ENCODE measurements around the gene AQP1.

AQP1 gene

DNA sequence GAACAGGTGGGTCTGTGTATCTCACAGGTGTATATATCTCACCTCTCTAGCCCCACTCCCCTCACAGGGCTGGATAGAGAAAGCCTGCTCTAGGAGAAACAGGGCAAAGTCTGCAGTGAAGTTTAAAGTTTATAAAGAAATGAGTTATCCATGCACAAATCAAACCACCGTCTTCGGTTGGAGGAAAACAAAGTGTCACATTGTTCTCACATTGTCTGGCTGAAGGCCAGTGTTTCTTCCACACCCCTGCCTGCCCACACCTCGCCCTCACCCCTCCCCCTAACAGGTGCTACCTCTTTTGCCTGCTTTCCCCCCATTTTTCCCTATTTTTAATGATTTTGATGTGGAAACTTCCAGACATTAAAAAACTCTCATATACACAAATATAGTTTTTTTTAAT, 25.8 kb downstream of the AQP1 start:
- no peak for DNase-seq

DNA sequence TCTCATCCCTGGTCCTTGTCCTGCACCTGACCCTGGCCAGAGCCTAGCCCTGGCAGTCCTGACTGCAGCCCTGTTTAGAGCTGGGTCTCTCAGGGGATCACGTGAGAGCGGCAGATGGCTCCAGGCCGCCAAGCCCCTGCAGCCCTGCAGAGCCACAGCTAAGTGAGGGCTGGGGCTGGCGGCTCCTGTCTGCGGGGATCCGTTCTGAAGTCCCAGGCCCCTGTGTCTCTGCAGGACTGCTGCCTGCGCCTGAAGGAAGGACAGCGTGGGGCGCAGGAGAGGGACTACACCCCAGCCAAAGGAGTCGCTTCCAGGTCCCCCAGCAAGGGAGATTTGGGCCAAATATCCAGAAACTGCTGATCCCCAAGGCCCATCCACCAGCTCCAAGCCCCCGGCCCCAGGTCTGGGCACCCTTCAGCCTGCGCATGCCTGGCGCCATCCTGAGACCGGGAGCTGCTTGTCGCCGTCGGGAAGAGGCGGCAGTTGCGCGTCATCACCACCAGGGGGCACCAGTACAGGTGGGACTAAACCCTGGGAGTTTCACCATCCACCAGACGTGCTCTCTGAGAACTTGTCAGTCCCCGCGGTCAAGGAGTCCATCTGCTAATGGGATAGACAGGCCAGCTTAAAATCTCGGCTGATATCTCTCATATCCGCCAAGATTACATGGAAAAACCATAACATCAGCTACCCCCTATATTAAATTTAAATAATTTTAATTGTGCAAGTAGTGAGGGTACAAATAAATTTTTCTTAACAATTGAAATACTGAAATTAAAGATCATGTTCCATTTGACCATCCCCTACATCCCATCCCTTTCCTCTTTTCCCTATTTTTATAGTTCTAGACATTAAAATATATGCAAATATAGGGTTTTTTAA, 27.0 kb downstream of the AQP1 start:
- peak in 3 of 5 donors; percentile 37 to 51 (median 42) for DNase-seq

DNA sequence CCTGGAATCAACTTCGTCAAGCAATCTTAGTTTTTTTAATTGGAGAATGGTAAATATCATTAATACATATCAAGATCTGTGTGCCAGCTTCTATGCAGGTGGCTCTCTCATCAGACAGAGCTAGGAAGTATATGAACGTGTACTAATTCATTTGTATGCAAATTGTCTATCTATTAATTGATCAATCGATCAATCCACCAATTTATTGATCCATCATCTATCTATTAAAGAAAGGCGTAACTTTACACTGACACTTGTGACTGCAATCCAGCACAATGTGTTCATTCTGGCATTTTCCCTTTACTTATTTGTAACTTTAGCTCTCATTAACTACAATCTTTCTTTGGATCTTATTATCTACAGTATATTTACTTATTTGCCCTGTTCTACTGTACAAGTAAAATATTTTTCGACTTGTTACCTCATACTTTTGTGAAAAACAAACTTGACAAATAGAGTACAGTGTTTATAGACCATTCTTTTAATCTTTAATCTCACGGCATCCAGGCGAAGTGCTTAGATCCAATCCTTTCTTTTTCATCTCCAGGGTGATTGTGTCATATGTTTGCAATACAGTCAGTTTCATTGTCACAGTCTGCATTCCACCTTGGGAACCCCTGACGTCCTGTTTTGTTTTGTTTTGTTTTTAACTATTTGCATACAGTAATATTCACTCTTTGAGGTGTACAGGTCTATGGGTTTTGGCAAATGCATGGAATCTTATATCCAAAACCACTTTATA, 30.1 kb downstream of the AQP1 start:
- no peak for DNase-seq

DNA sequence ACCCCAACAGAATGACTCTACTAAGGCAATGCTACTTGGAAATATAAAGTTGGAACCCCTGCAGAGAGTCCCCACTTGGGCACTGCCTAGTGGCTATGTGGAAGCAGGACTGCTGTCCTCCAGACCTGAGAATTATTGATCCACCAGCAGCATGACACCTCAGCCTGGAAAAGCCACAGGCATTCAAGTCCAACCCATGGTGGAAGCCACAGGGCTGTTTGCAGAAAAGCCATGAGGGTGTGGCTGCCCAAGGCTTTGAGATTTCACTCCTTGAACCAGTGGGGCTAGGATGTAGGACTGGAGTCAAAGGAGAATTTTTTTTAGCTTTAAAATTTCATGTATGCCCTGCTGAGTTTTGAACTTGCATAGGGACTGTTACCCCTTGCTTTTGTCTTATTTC, 38.5 kb downstream of the AQP1 start:
- DNase-seq: no peak

DNA sequence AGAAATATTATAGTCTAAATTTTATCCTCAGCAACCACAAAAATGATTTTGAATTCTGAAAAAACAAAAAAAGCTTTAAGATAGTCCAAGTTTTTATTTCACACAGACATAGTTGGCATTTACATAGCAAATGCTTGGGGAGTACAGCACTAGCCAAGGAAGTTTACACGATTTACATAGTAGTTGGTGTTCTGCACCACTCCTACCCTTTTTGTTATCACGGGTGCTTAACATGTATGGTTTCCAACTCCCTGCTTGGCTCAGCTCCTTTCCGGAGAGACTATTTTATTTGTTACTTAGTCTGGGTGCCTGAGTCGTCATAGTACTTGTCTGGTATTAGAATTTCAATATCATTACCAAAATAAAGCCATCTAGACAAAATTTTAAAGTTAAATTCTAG, 43.3 kb downstream of the AQP1 start:
- DNase-seq: no peak

DNA sequence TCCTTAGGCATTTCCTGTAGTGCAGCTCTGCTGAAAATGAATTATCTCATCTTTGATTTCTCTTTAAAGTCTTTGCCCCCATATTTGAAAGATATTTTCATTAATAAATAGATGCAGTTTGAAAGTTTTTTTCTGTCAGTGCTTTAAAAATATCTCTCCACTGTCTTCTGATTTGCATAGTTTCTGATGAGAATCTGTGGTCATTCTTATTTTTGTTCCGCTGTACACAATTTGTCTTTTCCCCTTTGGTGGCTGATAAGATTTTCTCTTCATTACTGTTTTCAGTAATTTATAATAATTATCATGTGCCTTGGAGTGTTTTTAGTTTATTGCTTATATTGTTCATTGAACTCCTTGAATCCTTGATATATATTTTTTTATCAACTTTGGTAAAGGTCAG, 45.1 kb downstream of the AQP1 start:
- DNase-seq: no peak

DNA sequence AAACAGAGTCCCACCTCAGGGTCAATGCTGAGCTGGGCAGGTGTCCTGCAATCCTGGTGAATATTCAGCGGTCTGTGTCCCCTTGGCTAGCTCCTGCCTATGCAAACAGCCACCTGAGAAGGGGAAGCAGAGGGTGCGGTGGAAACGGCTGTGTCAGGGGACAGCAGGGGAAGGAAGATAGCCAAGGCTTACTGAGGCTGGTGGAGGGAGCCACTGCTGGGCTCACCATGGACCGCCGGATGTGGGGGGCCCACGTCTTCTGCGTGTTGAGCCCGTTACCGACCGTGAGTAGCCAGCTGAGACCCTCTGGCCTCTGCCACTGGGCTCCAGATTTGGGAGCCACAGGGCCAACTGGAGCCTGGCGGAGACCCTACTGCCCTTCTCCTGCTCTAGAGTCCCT, 52.2 kb downstream of the AQP1 start, which contains the start of gene GHRHR:
GHRHR (plus strand) TSS at position 112 of the 400 bp plus-strand sequence; CDS start at position 228, 116 bp downstream.
- DNase-seq: no peak

DNA sequence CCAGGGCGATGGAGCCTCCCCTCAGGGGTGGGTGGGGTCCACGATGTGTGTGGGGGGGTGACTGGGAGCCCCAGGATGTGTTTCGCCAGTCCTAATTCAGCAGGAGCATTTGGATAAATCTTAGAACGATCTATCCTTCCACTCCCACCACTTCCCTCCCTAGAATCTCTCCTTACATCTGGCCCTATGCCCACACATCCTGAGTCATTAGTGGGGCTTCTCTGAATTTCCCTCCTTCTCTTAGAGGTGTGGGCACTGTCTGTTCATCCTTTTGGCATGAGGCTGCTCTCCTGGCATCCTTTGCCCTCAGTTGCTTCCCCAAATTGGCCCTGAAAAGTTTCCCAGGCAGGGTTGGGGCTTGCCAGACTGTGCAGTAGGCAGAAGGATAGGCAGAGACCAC, 53.7 kb downstream of the AQP1 start:
- DNase-seq: no peak

DNA sequence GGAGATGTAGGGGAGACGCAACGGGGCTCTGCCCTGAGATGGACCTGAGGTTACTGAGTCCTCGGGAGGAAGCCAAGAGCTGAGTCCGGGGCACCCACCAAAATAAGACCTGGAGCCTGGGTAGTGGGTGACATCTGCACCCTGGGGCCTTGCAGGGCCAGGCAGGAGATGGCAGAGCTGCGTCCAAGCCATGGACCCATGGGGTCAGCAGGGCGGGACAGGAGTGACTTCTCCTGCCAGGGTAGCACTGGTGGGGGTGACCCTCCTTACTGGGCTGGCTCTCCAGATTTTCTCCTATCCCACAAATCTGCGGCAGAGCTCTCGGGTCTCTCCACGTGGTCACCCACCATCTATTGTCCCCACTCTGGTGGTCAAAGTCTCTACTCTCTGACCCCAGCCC, 54.2 kb downstream of the AQP1 start:
- no peak for DNase-seq

DNA sequence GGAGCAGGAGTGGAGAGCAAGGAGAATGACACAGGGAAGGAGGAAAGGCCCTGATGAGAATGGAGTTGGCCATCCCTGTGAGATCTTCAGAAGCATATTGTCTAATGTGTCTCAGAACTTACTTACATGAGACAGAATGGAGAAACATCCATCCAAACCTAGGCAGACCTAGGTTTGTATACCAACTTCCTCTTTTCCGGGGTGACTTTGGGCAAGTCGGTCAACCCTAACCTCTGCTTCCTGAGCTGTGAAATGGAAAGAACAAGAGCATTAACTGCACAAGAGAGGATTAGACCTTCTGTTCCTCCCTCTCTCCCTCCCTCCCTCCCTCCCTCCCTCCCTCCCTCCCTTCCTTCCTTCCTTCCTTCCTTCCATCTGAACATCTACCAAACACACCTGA, 56.6 kb downstream of the AQP1 start:
- no peak for DNase-seq

DNA sequence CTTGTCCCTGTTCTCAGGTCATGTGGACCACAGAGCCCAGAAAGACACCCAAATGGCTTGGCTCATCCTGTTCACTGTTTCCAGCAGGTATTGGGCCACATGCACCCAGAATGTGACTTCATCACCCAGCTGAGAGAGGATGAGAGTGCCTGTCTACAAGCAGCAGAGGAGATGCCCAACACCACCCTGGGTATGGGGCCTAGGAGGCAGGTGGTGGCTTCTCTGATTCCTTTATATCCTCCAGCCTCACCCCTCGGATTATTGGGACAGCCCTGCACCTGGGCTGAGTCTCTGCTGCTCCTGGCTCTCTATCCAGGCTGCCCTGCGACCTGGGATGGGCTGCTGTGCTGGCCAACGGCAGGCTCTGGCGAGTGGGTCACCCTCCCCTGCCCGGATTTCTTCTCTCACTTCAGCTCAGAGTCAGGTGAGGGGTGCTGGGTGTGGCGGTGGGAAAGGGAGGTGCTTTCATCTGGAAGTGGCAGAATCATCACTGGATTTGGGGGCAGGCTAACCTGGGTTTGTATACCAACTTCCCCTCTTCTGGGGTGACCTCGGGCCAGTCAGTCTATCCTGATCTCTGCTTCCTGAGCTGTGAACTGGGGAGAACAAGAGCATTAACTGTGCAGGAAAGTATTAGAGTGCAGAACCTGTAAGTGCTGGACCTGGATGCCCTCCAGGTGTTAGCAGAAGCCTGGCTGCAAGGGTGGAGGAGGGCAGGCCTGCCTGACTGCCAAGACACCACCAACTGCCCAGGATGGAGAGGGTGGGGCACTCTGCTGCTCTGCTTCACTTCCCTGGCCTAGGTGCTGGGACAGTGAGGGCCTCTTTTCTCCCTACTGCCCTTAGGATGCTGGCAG, 57.3 kb downstream of the AQP1 start:
- DNase-seq: no peak

DNA sequence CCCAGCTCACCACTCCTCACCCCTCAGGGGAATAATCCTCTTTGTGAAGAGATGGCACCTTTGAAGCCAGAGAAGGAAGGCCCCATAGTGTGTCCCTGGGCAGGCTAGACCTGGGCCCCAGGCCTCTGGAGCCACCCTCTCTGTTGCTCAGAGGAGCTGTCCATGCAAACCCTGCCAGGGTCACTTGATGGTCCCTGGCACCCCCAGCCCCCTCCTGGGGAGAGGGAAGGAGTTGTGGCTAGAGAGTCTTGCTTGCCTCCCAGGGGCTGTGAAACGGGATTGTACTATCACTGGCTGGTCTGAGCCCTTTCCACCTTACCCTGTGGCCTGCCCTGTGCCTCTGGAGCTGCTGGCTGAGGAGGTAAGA, 57.9 kb downstream of the AQP1 start:
- no peak for DNase-seq

DNA sequence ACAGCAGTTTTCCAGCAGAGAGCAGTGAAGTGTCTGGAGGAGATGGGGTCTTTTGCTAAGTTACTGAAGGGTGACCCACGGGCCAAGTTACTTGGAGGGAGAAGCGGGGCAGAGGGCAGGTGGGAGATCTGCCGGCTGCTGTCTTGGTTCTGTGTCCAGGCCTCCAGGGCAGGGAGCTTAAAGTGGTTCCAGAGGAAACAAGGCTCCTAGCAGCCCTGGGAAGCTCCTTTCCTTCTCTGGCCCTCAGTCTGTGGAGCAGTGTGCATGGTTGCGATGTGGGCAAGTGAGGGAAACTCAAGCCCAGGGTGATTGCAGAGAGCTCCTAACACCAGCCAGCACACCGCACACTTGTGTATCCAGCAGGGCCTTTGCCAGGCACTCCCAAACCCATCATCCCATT, 58.4 kb downstream of the AQP1 start:
- no peak for DNase-seq

DNA sequence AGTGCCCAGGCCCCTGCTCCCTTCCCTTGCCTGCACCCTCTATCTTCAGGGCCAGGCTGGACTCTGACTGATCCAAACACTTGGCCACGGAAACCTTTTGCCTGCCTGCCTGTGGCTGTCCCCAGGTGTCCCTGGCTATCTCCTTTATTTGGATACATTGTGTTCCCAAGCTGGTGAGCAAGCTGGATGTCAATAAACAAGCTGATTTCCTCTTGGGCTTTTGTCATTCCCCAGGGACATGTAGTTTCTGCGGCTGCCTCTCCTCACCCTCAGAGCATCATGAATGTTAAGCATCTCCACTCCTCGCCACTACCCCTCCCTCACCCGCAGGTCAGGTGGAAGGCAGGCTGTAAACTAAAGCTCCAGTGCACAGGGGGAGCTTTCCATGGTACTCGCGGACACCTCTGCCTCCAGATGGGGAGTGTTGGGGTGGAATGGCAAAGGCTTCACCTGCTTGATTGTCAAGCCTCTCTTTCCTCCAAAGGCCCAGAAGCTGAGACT, 59.0 kb downstream of the AQP1 start:
- DNase-seq: no peak

DNA sequence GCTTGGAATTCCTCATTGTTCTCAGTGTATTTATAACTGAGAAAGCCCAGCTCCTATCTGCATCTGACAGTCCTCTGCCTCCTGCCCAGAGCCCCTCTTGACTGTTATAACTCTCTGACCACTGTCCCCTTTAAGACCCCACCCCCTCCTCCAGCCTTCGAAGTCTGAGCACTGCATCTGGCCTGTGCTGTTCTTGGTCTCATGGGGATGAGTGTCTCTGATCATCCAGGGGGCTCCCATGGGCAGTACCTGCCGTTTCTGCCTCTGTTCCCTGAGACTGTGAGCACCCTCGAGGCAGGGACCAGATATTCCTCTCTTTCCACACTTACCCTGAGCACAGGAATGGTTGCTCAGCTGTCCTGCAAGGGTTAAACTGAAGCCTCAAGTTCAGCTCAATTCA, 59.8 kb downstream of the AQP1 start:
- DNase-seq: no peak

DNA sequence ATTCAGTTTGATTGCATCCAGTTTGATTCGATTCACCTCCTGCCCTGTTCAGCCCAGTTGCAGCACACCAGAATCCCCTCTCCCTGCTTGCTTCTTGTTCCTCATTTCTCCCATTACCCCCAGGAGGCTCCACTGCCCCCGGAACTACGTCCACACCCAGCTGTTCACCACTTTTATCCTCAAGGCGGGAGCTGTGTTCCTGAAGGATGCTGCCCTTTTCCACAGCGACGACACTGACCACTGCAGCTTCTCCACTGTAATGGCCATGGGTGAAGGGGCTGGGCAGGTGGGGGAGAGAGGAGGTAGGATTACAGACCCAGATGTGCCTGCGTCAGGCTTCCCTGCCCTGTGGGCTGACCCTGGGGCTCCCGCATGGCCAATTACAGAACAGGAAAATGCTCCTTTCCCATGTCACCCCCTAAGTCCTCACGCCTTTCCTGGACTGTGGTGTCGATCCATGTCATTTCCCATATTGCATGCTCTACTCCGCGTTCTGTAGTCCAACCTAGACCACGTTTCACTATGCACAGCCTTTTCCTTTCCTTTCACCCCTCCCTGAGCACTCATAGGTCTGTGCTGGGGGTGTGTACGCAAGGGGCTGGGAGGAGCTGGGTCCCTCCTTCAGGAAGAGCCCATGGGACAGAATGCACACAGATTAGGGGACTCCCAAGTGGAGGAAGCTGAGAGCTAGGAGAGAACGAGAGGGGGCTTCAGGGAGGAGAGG, 60.3 kb downstream of the AQP1 start:
- no peak for DNase-seq

DNA sequence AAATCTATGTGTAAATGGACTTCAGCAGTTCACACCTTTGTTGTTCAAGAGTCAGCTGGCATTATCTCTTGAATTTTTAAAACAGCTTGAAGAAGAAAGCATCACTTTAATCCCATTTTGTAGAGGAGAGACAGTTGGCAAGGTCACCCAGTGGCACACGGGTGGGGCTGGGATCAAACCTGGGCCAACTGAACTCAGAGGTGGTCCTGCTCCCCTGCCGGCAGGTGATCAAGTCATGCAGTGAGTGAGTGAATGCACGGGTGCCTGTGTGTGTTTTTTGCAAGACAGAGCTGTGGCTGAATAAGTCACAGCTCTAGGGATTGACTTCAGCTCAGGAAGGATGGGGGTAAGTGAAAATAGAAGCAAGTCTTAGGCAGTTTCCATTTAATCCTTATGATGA, 61.6 kb downstream of the AQP1 start:
- DNase-seq: no peak

DNA sequence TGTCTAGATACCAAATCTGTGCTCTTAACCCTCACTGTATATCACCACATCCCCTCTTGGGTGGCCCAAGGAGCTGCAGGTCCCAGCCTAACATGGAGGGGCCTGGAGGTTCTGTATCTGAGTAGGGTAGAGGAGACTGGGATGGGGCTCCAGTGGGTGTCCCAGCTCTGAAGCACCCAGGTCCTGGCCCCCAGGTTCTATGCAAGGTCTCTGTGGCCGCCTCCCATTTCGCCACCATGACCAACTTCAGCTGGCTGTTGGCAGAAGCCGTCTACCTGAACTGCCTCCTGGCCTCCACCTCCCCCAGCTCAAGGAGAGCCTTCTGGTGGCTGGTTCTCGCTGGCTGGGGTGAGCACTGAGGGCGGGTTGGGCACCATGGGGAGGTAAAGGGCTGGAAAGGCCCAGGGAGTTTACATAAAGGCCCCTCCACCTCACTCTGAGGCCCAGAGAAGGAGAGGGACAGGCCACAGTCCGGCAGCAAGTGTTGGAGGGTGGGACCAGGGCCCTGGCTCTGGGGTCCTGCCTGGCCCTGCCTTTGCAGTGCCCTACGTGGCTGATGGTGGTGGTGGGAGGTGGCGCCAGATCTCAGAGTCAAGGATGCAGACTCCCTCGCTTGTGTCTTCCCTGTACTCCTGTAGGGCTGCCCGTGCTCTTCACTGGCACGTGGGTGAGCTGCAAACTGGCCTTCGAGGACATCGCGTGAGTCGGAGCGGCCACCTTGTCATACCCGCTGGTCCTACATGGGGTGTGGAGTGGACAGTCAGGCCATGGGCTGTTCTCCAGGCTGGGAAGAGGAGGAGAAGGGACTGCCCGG, 62.3 kb downstream of the AQP1 start:
- no peak for DNase-seq

DNA sequence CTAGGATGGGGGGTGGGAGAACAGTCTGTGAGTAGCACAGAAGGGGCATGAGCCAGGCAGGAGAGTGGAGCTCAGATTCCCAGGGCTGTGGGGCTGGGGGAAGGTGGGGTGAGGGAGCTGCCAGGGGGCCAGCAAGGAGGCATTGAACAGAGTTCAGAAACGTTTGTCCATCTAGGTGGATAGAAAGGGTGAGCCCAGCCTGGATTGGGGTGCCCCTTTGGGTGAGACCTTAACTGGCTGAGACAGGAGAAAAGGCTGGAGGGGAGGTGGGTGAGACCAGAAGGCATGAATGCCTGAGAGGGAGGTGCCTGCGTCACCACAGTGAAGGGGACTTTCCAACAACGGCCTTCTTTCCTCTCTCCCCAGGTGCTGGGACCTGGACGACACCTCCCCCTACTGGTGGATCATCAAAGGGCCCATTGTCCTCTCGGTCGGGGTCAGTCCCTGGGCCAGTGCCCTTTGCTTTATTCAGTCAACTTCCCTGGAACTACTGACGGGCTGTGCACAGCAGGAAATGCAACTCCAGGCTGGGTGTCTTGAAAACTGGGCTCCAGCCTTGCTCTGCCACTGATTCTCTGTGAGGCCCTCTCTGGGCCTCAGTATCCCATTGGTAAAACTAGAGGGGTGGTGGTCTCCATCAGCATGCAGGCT, 63.1 kb downstream of the AQP1 start:
- peak in 1 of 5 donors; percentile 78 for DNase-seq

All from T-helper 1 cell (primary cell).